K562 (cell line): ENCODE results near the gene SVOP. TPM values are rescaled to one million over a fixed set of nuclear protein-coding genes. Genes with fewer than 3 reads are reported as not detected.

ENCODE experiments used
- ATAC-seq: fragments of 200-7000 bp; cut with Tn5 transposase; 3 replicates; pipeline ENCODE4 v1.9.1; 2020; ENCODE audit warnings: moderate library complexity
- BruUV-seq: library from RNA; stranded (reverse); fragments of 400-500 nt; replicated peaks from 2 replicates; lab custom pipeline; 2021; lab: Mats Ljungman, UMichigan
- CTCF ChIA-PET: fragments of 300-600 bp; formaldehyde crosslinking; extraction: SDS; loops from one replicate; lab custom pipeline; 2021; ENCODE audit warnings: low intra/inter-chr PET ratio; lab: Yijun Ruan, JAX
- POLR2A ChIA-PET: fragments of 300-600, 350-650 bp; sonication (Branson Sonifier 250); formaldehyde crosslinking; extraction: SDS; loops from one replicate; lab custom pipeline; 2021; ENCODE audit warnings: antibody characterized with exemption, inconsistent platforms; lab: Yijun Ruan, JAX
- DNase-seq, 4 experiments: peaks; one replicate each; pipeline versions ENCODE4 v3.0.0 to v3.0.0-alpha.2; 2011 to 2018; ENCODE audit warnings: low spot score in 3 of 4, mixed read lengths in 3 of 4; ENCODE audit errors: extremely low read depth in 1 of 4
- FAIRE-seq: peaks from 2 replicates; lab custom pipeline; 2011; peaks lifted over from hg19 to GRCh38; lab: Jason Lieb, UNC
- H2AFZ ChIP-seq: 2 replicates; pipeline ENCODE4 v1.6.0; 2011; ENCODE audit warnings: low read depth, low read length, control low read depth, inconsistent platforms
- H3K27ac ChIP-seq: fragments of 200-600 bp; 3 replicates; pipeline ENCODE4 v1.8.0; 2011; ENCODE audit warnings: low read depth, mild to moderate bottlenecking, control low read depth, inconsistent platforms, low read length, moderate library complexity, mixed read lengths; ENCODE audit errors: extremely low read depth
- H3K27me3 ChIP-seq, 2 experiments: fragments of 300-600 bp in 1 of 2; 2 replicates in 1 of 2; 3 replicates in 1 of 2; pipeline versions ENCODE4 v1.6.0 to v1.8.0; 2011; ENCODE audit warnings: inconsistent platforms in 2 of 2, low read length in 2 of 2, mild to moderate bottlenecking in 1 of 2, mixed read lengths in 1 of 2, moderate library complexity in 1 of 2; ENCODE audit not compliant: control insufficient read depth in 2 of 2, insufficient read depth in 2 of 2
- H3K36me3 ChIP-seq: fragments of 300-600 bp; 3 replicates; pipeline ENCODE4 v1.8.0; 2011; ENCODE audit warnings: mild to moderate bottlenecking, low read length, inconsistent platforms; ENCODE audit not compliant: control insufficient read depth, insufficient read depth
- H3K4me1 ChIP-seq, 2 experiments: fragments of 200-600 bp in 1 of 2; replicated peaks in 1 of 2; 2 replicates in 1 of 2; 3 replicates in 1 of 2; pipeline versions ENCODE4 v1.5.1 to v1.8.0; 2011; ENCODE audit warnings: inconsistent platforms in 2 of 2, low read length in 2 of 2, mild to moderate bottlenecking in 1 of 2, mixed read lengths in 1 of 2, moderate library complexity in 1 of 2; ENCODE audit not compliant: control insufficient read depth in 2 of 2, insufficient read depth in 2 of 2
- H3K4me2 ChIP-seq: 2 replicates; pipeline ENCODE4 v1.6.1; 2011; ENCODE audit warnings: low read length, control low read depth, inconsistent platforms, mixed read lengths; ENCODE audit not compliant: insufficient read depth
- H3K4me3 ChIP-seq: fragments of 200-600 bp; sonication (generic), shearing (Covaris generic); 2 replicates; pipeline ENCODE4 v1.5.1; 2016; ENCODE audit warnings: control low read depth, inconsistent platforms
- H3K79me2 ChIP-seq: fragments of 200-600 bp; 3 replicates; pipeline ENCODE4 v1.8.0; 2011; ENCODE audit warnings: low read length, inconsistent platforms; ENCODE audit not compliant: control insufficient read depth, insufficient read depth
- H3K9ac ChIP-seq, 2 experiments: 2 replicates each; pipeline versions ENCODE4 v1.6.0 to v1.6.1; 2011; ENCODE audit warnings: low read depth in 2 of 2, low read length in 2 of 2, control low read depth in 1 of 2, inconsistent platforms in 1 of 2, mild to moderate bottlenecking in 1 of 2, mixed read lengths in 1 of 2; ENCODE audit not compliant: insufficient read depth in 1 of 2
- H3K9me1 ChIP-seq: one replicate; pipeline ENCODE4 v1.6.0; 2011; ENCODE audit warnings: inconsistent platforms, mild to moderate bottlenecking, low read length, moderate library complexity; ENCODE audit not compliant: control insufficient read depth, insufficient read depth
- H3K9me3 ChIP-seq: replicated peaks from 2 replicates; pipeline ENCODE4 v1.5.1; 2011; ENCODE audit warnings: low read depth, low read length, inconsistent platforms; ENCODE audit not compliant: control insufficient read depth, insufficient read depth
- H4K20me1 ChIP-seq: replicated peaks from 2 replicates; pipeline ENCODE4 v1.6.1; 2011; ENCODE audit warnings: low read length, inconsistent platforms, mixed read lengths; ENCODE audit not compliant: control insufficient read depth, insufficient read depth
- FOXA1 ChIP-seq: fragments of 450-650 bp; IDR thresholded peaks from 2 replicates; pipeline ENCODE4 v1.6.1; 2016; ENCODE audit warnings: mild to moderate bottlenecking, borderline replicate concordance
- MBD2 ChIP-seq: sonication (generic); IDR thresholded peaks from 2 replicates; pipeline ENCODE4 v1.6.1; 2016; ENCODE audit warnings: low read depth, borderline replicate concordance
- MEIS2 ChIP-seq: fragments of 450-650 bp; IDR thresholded peaks from 2 replicates; pipeline ENCODE4 v1.6.1; 2014; ENCODE audit warnings: mild to moderate bottlenecking; ENCODE audit not compliant: partially characterized antibody
- PRPF4 ChIP-seq: fragments of 200-400 bp; formaldehyde crosslinking; IDR thresholded peaks from one replicate; pipeline ENCODE4 v1.6.1; 2017; ENCODE audit warnings: low read length, low read depth, mild to moderate bottlenecking; ENCODE audit not compliant: insufficient read depth, poor library complexity, severe bottlenecking
- TAF15 ChIP-seq: fragments of 200-400 bp; formaldehyde crosslinking; IDR thresholded peaks from 2 replicates; pipeline ENCODE4 v1.6.1; 2017; ENCODE audit warnings: mild to moderate bottlenecking, low read depth, low read length, moderate library complexity
- ZNF217 ChIP-seq: sonication (generic); formaldehyde crosslinking; IDR thresholded peaks from 2 replicates; pipeline ENCODE4 v1.8.0; 2022; ENCODE audit warnings: mild to moderate bottlenecking, missing genetic modification reagents
- ZNF584 ChIP-seq: fragments of 200-800 bp; sonication (Bioruptor generic); IDR thresholded peaks from 2 replicates; pipeline ENCODE4 v1.6.1; 2016; ENCODE audit warnings: low read depth, mild to moderate bottlenecking, missing genetic modification characterization, missing compliant biosample characterization
- WGBS: fragments of 100-300 bp; shearing (Covaris generic); methylation state at CpG from one replicate; pipeline ENCODE4 v1.1.6; 2016; ENCODE audit warnings: low coverage, mixed read lengths; ENCODE audit not compliant: insufficient coverage; ENCODE audit errors: missing lambda C conversion rate; 5-methylcytosine and 5-hydroxymethylcytosine counted together
- in situ Hi-C: fragments of 300-500 bp; cut with MboI; formaldehyde crosslinking; loops from 4 replicates; pipeline ENCODE4 v1.15.0; 2018; ENCODE audit warnings: inconsistent platforms, mixed read lengths
- intact Hi-C: fragments of 100-400 bp; cut with micrococcal nuclease; formaldehyde crosslinking; loops from 2 replicates; pipeline ENCODE4 v1.14.2; 2022
- polyA plus RNA-seq, 8 experiments: library from polyadenylated mRNA; depleted of rRNA in 4 of 8; stranded (reverse) in 5 of 8; unstranded in 3 of 8; fragments of >200 nt; fragmentation: Nextera tagmentation in 2 of 8; fragmentation: Illumina TruSeq in 1 of 8; extraction: Ambion mirVana in 2 of 8; extraction: Trizol in 1 of 8; gene quantifications; 2 replicates each; pipeline versions ENCODE4 v1.2.1 to v1.2.3, GENCODE V29; 2011 to 2014; ENCODE audit warnings: inconsistent platforms in 1 of 8, missing spikeins in 1 of 8
- total RNA-seq, 7 experiments: library from RNA; depleted of rRNA in 6 of 7; stranded (reverse); fragments of >200 nt in 6 of 7; fragmentation: Illumina TruSeq in 2 of 7; extraction: Trizol in 2 of 7; gene quantifications; 2 replicates each; pipeline versions ENCODE4 v1.2.1 to v1.2.3, GENCODE V29; 2011 to 2021; ENCODE audit warnings: low replicate concordance in 1 of 7
- TF ChIP-seq, protein P1 (sequence below): IDR thresholded peaks from 2 replicates; pipeline ENCODE4 v1.6.1; 2011; ENCODE audit warnings: borderline replicate concordance, low read depth, mild to moderate bottlenecking, moderate library complexity, low read length; ENCODE audit not compliant: insufficient read depth, poor library complexity, severe bottlenecking

The SVOP gene
- total and polyA plus RNA-seq, 9 of the 15 experiments (the other 6 are each of a cell fraction or from before 2014, with no cell fraction given): 0.01 to 0.09 (median 0.06) TPM; not detected in 1

DNA sequence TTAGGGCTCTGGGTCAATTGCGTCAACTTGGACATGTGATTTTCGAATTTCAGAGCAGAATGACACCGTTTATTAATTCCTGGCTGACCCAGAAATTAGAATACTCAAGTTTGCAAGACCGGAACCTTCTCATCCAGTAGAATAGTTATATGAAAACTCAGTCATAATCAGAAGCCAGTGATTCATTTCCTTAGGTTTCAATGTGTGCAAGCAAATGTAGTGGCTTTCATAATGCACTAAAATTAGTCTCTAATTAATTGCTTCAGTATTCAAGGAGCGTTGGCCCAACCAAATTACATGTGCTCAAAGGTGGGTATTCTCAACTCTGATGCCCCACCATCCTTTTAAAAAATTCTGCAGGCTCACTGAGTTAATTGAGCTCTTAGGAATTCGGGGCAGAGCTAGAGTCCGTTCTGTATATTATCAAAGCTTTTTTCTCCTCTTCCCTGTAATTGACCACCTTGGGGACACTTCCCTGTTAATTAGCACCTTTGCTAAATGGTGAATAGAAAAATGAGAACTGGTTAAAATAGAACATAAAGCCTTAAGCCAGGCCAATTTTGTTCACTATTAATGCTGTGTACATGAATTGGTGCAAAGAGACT, 85.6 kb downstream of the SVOP start:
- ChIA-PET CTCF (no interaction called here), POLR2A (interaction anchor here (1.0 kb wide), 1 partner anchor 47 kb away, joined by 3 read pairs; no protein-coding TSS in a partner anchor)
- no peak overlapping the region for H3K4me2 ChIP-seq
- no peak overlapping the region for H3K9ac ChIP-seq
- no peaks in the 10 kb centered on the region for H3K36me3 ChIP-seq
- TF ChIP-seq ZNF584 (no peak), MEIS2 (no peak), TAF15 (no peak), ZNF217 (CRISPR knock-in tag) (no peak), PRPF4 (no peak), MBD2 (no peak), FOXA1 (no peak)
- TF ChIP-seq, protein P1, sequence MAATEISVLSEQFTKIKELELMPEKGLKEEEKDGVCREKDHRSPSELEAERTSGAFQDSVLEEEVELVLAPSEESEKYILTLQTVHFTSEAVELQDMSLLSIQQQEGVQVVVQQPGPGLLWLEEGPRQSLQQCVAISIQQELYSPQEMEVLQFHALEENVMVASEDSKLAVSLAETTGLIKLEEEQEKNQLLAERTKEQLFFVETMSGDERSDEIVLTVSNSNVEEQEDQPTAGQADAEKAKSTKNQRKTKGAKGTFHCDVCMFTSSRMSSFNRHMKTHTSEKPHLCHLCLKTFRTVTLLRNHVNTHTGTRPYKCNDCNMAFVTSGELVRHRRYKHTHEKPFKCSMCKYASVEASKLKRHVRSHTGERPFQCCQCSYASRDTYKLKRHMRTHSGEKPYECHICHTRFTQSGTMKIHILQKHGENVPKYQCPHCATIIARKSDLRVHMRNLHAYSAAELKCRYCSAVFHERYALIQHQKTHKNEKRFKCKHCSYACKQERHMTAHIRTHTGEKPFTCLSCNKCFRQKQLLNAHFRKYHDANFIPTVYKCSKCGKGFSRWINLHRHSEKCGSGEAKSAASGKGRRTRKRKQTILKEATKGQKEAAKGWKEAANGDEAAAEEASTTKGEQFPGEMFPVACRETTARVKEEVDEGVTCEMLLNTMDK: no peak
- ATAC-seq (no peak), FAIRE-seq (no peak), DNase-seq (no peak)
- H3K79me2 ChIP-seq: no peaks in the 10 kb centered on the region
- in situ Hi-C loops (no loop called here), intact Hi-C loops (no loop called here)
- H2AFZ ChIP-seq: no peak overlapping the region
- H3K4me1 ChIP-seq: no peaks in the 10 kb centered on the region
- H3K27me3 ChIP-seq: peaks cover 25 to 55% of the 10 kb centered on the region in 2 experiments
- no peaks in the 10 kb centered on the region for H3K9me1 ChIP-seq
- WGBS: 2% methylated on average over 7 of the region's 7 CpGs
- peaks cover 4% of the 10 kb centered on the region; the same call in 1 of the 2 replicates for H4K20me1 ChIP-seq
- H3K4me3 ChIP-seq: no peak overlapping the region
- no TSS peak for BruUV-seq
- H3K9me3 ChIP-seq: no peaks in the 10 kb centered on the region
- H3K27ac ChIP-seq: no peak overlapping the region
